ENCODE measurements around the gene ITGA8.

- TF ChIP-seq CTCF (optimal IDR thresholded peaks at IDR 0.05 in 1 of 3, IDR thresholded peaks at IDR 0.05 in 1 of 3, conservative IDR thresholded peaks at IDR 0.05 in 1 of 3; ENCODE audit: extremely low read depth in 1 of 3, insufficient read depth in 2 of 3, low read length in 3 of 3) (no peak), EZH2 (IDR thresholded peaks at IDR 0.05; ENCODE audit: low read length) (no peak)
These were observed 174.5 kb downstream of the ITGA8 start for GRCh38 chr10:15545266-15545665.
